Activated T-cell treated with anti-CD3 and anti-CD28 coated beads, Interleukin-2, amount 50 U/mL, for 4 hours (primary cell): ENCODE measurements around the gene CCDC9. TPM values are rescaled to one million over a fixed set of nuclear protein-coding genes. Genes with fewer than 3 reads are reported as not detected.

Source experiments
- ATAC-seq, 2 donors: fragments of 200-7000 bp; cut with Tn5 transposase; one replicate each; pipeline ENCODE4 v1.10.0; 2021
- DNase-seq: peaks from one replicate; pipeline ENCODE4 v3.0.0-alpha.2; 2020
- H3K27me3 Mint-ChIP-seq: one replicate; pipeline ENCODE4 v1.8.0; 2021; ENCODE audit warnings: low read depth, mixed read lengths
- H3K36me3 Mint-ChIP-seq: one replicate; pipeline ENCODE4 v1.8.0; 2022; ENCODE audit warnings: mixed read lengths; ENCODE audit not compliant: insufficient read depth
- H3K4me1 Mint-ChIP-seq: one replicate; pipeline ENCODE4 v1.8.0; 2021; ENCODE audit warnings: low read depth, mixed read lengths
- H3K4me3 Mint-ChIP-seq: one replicate; pipeline ENCODE4 v1.8.0; 2021; ENCODE audit warnings: mild to moderate bottlenecking, moderate library complexity, mixed read lengths
- H3K9me3 Mint-ChIP-seq: one replicate; pipeline ENCODE4 v1.8.0; 2021; ENCODE audit warnings: mixed read lengths
- total RNA-seq, 3 donors: library from RNA; stranded (reverse); gene quantifications; one replicate each; pipeline ENCODE4 v1.2.1, GENCODE V29; 2021

The CCDC9 gene
- total RNA-seq, 3 donors from 2014 or later: 24.0 to 34.5 (median 30.4) TPM

DNA sequence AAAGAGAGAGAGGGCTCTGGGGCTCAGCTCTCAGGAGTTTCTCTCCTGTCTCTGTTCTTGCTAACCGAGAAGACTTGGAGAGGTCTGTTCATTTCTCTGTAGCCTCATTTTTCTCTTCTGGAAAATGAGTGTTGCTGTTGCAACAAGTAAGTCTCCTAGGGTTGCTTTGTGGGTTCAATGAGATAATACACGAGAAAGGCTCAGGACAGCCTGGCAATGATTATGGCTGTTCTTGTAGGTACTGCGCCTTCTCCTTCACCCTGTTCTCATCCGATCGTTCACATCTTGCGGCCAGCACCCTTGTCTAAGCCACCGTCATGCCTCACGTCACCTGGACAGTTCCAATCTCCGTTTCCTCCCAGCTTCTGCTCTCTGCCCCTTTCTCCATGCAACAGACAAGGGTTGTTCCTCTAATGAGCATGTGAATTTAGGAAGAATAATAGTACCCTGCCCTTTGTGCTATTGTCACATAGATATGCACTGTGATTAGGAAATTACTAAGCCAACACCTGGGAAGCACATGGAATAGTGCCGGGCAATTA is 57.5 kb downstream of the CCDC9 start:
- Mint-ChIP-seq H3K27me3 (peaks cover 26% of the 10 kb centered on the region), H3K4me1 (no peaks in the 10 kb centered on the region), H3K4me3 (no peak overlapping the region), H3K36me3 (no peaks in the 10 kb centered on the region), H3K9me3 (no peaks in the 10 kb centered on the region)
- DNase-seq (no peak), ATAC-seq (no peak)

- ATAC-seq: peak; percentile 86 to 90
- DNase-seq: no peak
- Mint-ChIP-seq H3K4me3 (no peak overlapping the region), H3K4me1 (no peaks in the 10 kb centered on the region), H3K27me3 (peaks cover 26% of the 10 kb centered on the region), H3K36me3 (no peaks in the 10 kb centered on the region), H3K9me3 (no peaks in the 10 kb centered on the region)
Observed at GRCh38 chr19:47315125-47315821, 58.9 kb downstream of the CCDC9 start.

DNA sequence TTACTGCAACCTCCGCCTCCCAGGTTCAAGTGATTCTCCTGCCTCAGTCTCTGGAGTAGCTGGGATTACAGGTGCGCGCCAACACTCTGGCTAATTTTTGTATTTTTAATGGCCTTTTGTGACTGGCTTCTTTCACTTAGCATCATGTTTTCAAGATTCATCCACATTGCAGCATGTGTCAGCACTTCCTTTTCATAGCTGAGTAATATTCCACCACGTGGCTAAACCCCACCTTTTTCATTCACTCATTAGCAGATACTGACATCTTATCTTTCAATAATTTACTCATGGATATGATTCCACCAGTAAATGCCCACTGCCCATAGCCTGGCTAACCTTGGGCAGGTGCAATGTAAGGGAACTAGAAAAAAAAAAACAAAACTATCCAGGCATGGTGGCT is 60.2 kb downstream of the CCDC9 start:
- no peak for ATAC-seq
- no peaks in the 10 kb centered on the region for H3K4me1 Mint-ChIP-seq
- H3K27me3 Mint-ChIP-seq: peaks cover 30% of the 10 kb centered on the region
- DNase-seq: no peak
- no peaks in the 10 kb centered on the region for H3K36me3 Mint-ChIP-seq
- no peak overlapping the region for H3K4me3 Mint-ChIP-seq
- H3K9me3 Mint-ChIP-seq: no peaks in the 10 kb centered on the region

DNA sequence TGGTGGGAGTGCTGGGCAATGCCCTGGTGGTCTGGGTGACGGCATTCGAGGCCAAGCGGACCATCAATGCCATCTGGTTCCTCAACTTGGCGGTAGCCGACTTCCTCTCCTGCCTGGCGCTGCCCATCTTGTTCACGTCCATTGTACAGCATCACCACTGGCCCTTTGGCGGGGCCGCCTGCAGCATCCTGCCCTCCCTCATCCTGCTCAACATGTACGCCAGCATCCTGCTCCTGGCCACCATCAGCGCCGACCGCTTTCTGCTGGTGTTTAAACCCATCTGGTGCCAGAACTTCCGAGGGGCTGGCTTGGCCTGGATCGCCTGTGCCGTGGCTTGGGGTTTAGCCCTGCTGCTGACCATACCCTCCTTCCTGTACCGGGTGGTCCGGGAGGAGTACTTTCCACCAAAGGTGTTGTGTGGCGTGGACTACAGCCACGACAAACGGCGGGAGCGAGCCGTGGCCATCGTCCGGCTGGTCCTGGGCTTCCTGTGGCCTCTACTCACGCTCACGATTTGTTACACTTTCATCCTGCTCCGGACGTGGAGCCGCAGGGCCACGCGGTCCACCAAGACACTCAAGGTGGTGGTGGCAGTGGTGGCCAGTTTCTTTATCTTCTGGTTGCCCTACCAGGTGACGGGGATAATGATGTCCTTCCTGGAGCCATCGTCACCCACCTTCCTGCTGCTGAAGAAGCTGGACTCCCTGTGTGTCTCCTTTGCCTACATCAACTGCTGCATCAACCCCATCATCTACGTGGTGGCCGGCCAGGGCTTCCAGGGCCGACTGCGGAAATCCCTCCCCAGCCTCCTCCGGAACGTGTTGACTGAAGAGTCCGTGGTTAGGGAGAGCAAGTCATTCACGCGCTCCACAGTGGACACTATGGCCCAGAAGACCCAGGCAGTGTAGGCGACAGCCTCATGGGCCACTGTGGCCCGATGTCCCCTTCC is 63.9 kb downstream of the CCDC9 start:
- ATAC-seq (no peak), DNase-seq (no peak)
- Mint-ChIP-seq H3K36me3 (no peaks in the 10 kb centered on the region), H3K4me1 (no peaks in the 10 kb centered on the region), H3K9me3 (peaks cover 3% of the 10 kb centered on the region), H3K27me3 (peaks cover 45% of the 10 kb centered on the region), H3K4me3 (no peak overlapping the region)

Other genes starting within 250 kb of the CCDC9 start
- gene NPAS1, start 236.7 kb upstream of the CCDC9 start, total RNA-seq: under 1 TPM in 1 of 3 donors, not detected in 2; 0.14 TPM
- 10 to 100 TPM; 57.1 to 61.6 (median 57.6) TPM for gene TMEM160, start 207.9 kb upstream of the CCDC9 start, total RNA-seq
- 10 to 100 TPM; 77.7 to 91.6 (median 90.4) TPM for gene ZC3H4, start 142.7 kb upstream of the CCDC9 start, total RNA-seq
- gene SAE1, start 125.7 kb upstream of the CCDC9 start, total RNA-seq: 100 to 1,000 TPM in 1 of 3 donors, 10 to 100 TPM in 2; 90.0 to 112 (median 99.3) TPM
- 1 to 10 TPM; 4.4 to 6.0 (median 5.7) TPM for gene BBC3, start 25.3 kb upstream of the CCDC9 start, total RNA-seq
- gene INAFM1, start 18.4 kb downstream of the CCDC9 start, total RNA-seq: 10 to 100 TPM in 2 of 3 donors, 1 to 10 TPM in 1; 9.9 to 10.1 (median 10.0) TPM
- under 1 TPM; 0.63 to 0.83 (median 0.68) TPM for gene C5AR1, start 53.3 kb downstream of the CCDC9 start, total RNA-seq
- not detected for gene C5AR2, start 75.7 kb downstream of the CCDC9 start, total RNA-seq
- 10 to 100 TPM; 38.1 to 41.0 (median 38.6) TPM for gene DHX34, start 92.8 kb downstream of the CCDC9 start, total RNA-seq
- under 1 TPM in 1 of 3 donors, not detected in 2; 0.16 TPM for gene MEIS3, start 163.0 kb downstream of the CCDC9 start, total RNA-seq
- gene SLC8A2, start 215.4 kb downstream of the CCDC9 start, total RNA-seq: under 1 TPM in 1 of 3 donors, not detected in 2; 0.05 TPM
- 10 to 100 TPM; 12.3 to 17.4 (median 14.9) TPM for gene KPTN, start 227.7 kb downstream of the CCDC9 start, total RNA-seq